ENCODE data around the gene CACNA2D3. TPM values are rescaled to one million over a fixed set of nuclear protein-coding genes. Genes with fewer than 3 reads are reported as not detected.

Gene CACNA2D3
- total and polyA plus RNA-seq, 2 experiments from 2014 or later, result 0.30 to 0.43 TPM

GRCh38 chr3:54713031-54713430 lies 590.7 kb downstream of the CACNA2D3 start:
- no peak for DNase-seq
- no peak overlapping the region for H2AFZ ChIP-seq
- 0% methylated on average over 1 of the region's 1 CpG for WGBS, 2 experiments (ENCODE audit: low coverage in 1 of 2, low lambda C conversion rate in 2 of 2, missing lambda C conversion rate in 2 of 2)

DNA sequence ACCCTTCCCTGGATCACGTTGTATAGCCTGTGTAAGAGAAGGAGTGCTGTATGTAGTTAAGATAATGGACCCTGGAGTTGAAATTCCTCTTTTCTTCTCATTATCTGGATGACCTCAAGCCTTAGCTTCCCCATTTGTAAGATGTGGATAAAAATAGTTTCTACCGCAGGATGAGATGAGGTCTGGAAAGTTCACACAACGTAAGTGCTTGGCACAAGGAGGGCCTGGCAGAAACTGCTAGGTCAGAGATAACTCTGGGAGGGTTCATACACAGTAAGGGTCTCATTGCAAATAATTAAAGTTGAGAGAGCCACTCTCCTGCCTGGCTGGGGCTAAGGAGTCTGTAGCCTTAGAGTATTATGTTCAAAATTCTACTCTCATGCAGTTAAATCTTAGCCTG lies 591.1 kb downstream of the CACNA2D3 start:
- no peaks in the 10 kb centered on the region for H3K27me3 ChIP-seq (replicated peaks; ENCODE audit: insufficient read depth)
- no peak for TF ChIP-seq EZH2phosphoT487 (IDR thresholded peaks at IDR 0.05; ENCODE audit: insufficient read depth, low read depth)
- TF ChIP-seq EZH2 (IDR thresholded peaks at IDR 0.05; ENCODE audit: insufficient read depth, poor library complexity, severe bottlenecking), result no peak

More at GRCh38 chr3:54713031-54713430, 590.7 kb downstream of the CACNA2D3 start:
- no peak overlapping the region for H3K27ac ChIP-seq
- H3K9me2 ChIP-seq (ENCODE audit: insufficient read depth), result no peaks in the 10 kb centered on the region
- no peaks in the 10 kb centered on the region for H4K20me1 ChIP-seq (ENCODE audit: insufficient read depth)
- no peaks in the 10 kb centered on the region for H3K79me2 ChIP-seq (ENCODE audit: insufficient read depth)
- H3K9me3 ChIP-seq (ENCODE audit: low read depth), result no peaks in the 10 kb centered on the region
- H3K4me2 ChIP-seq (ENCODE audit: unreplicated experiment), result no peak overlapping the region
- TF ChIP-seq EZH2 (IDR thresholded peaks at IDR 0.05; ENCODE audit: insufficient read depth, poor library complexity, severe bottlenecking) (no peak), EZH2phosphoT487 (IDR thresholded peaks at IDR 0.05; ENCODE audit: insufficient read depth, low read depth) (no peak)
- in situ Hi-C loops (cut with MboI), result no loop called here
- H3K4me3 ChIP-seq, result no peak overlapping the region
- H3F3A ChIP-seq (ENCODE audit: insufficient read depth), result no peaks in the 10 kb centered on the region
- H3K4me1 ChIP-seq (ENCODE audit: insufficient read depth), result no peaks in the 10 kb centered on the region
- H3K36me3 ChIP-seq (ENCODE audit: low read depth), result no peaks in the 10 kb centered on the region
- no peak overlapping the region for H3K9ac ChIP-seq
- H3K27me3 ChIP-seq (replicated peaks; ENCODE audit: insufficient read depth), result no peaks in the 10 kb centered on the region

GRCh38 chr3:54714035-54714434 lies 591.7 kb downstream of the CACNA2D3 start:
- no peaks in the 10 kb centered on the region for H3K79me2 ChIP-seq (ENCODE audit: insufficient read depth)
- no peaks in the 10 kb centered on the region for H4K20me1 ChIP-seq (ENCODE audit: insufficient read depth)
- H3K4me2 ChIP-seq (ENCODE audit: unreplicated experiment), result no peak overlapping the region
- DNase-seq, result no peak
- no peak overlapping the region for H3K27ac ChIP-seq
- H3F3A ChIP-seq (ENCODE audit: insufficient read depth), result no peaks in the 10 kb centered on the region
- no peak for TF ChIP-seq EZH2 (IDR thresholded peaks at IDR 0.05; ENCODE audit: insufficient read depth, poor library complexity, severe bottlenecking)
- no peak for TF ChIP-seq EZH2phosphoT487 (IDR thresholded peaks at IDR 0.05; ENCODE audit: insufficient read depth, low read depth)
- in situ Hi-C loops (cut with MboI), result no loop called here
- H3K36me3 ChIP-seq (ENCODE audit: low read depth), result no peaks in the 10 kb centered on the region
- no peak overlapping the region for H3K4me3 ChIP-seq
- H3K9ac ChIP-seq, result no peak overlapping the region
- WGBS, 2 experiments (ENCODE audit: low coverage in 1 of 2, low lambda C conversion rate in 2 of 2, missing lambda C conversion rate in 2 of 2), result 34 to 40% methylated on average over 5 of the region's 5 CpGs
- H3K9me3 ChIP-seq (ENCODE audit: low read depth), result no peaks in the 10 kb centered on the region
- no peaks in the 10 kb centered on the region for H3K4me1 ChIP-seq (ENCODE audit: insufficient read depth)
- H2AFZ ChIP-seq, result no peak overlapping the region
- H3K27me3 ChIP-seq (replicated peaks; ENCODE audit: insufficient read depth), result no peaks in the 10 kb centered on the region
- H3K9me2 ChIP-seq (ENCODE audit: insufficient read depth), result no peaks in the 10 kb centered on the region

More for the DNA sequence above, 591.1 kb downstream of the CACNA2D3 start:
- no peaks in the 10 kb centered on the region for H3K4me1 ChIP-seq (ENCODE audit: insufficient read depth)
- no peak overlapping the region for H3K27ac ChIP-seq
- H3K4me3 ChIP-seq, result no peak overlapping the region
- 21 to 26% methylated on average over 3 of the region's 3 CpGs for WGBS, 2 experiments (ENCODE audit: low coverage in 1 of 2, low lambda C conversion rate in 2 of 2, missing lambda C conversion rate in 2 of 2)
- H3K36me3 ChIP-seq (ENCODE audit: low read depth), result no peaks in the 10 kb centered on the region
- H4K20me1 ChIP-seq (ENCODE audit: insufficient read depth), result no peaks in the 10 kb centered on the region
- H3K9me2 ChIP-seq (ENCODE audit: insufficient read depth), result no peaks in the 10 kb centered on the region
- H3K79me2 ChIP-seq (ENCODE audit: insufficient read depth), result no peaks in the 10 kb centered on the region
- no peaks in the 10 kb centered on the region for H3F3A ChIP-seq (ENCODE audit: insufficient read depth)
- no peaks in the 10 kb centered on the region for H3K9me3 ChIP-seq (ENCODE audit: low read depth)
- H3K9ac ChIP-seq, result no peak overlapping the region
- H3K4me2 ChIP-seq (ENCODE audit: unreplicated experiment), result no peak overlapping the region
- in situ Hi-C loops (cut with MboI), result no loop called here
- H2AFZ ChIP-seq, result no peak overlapping the region
- DNase-seq, result no peak

DNA sequence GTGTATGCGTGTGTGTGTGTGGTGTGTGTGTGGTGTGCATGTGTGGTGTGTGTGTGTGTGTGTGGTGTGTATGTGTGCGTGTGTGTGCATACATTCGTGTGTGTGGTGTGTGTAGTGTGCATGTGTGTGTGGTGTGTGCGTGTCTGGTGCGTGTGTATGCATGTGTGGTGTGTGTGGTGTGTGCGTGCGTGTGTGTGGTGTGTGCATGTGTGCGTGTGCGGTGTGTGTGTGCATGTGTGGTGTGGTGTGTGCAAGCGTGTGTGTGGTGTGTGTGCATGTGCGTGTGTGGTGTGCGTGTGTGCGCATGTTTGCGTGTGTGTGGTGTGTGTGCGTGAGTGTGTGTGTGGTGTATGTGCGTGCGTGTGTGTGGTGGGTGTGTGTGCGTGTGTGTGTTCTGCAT lies 595.2 kb downstream of the CACNA2D3 start:
- no peak overlapping the region for H2AFZ ChIP-seq
- no peak overlapping the region for H3K27ac ChIP-seq
- no peaks in the 10 kb centered on the region for H4K20me1 ChIP-seq (ENCODE audit: insufficient read depth)
- H3K9ac ChIP-seq, result no peak overlapping the region
- no peaks in the 10 kb centered on the region for H3F3A ChIP-seq (ENCODE audit: insufficient read depth)
- H3K36me3 ChIP-seq (ENCODE audit: low read depth), result no peaks in the 10 kb centered on the region
- no peaks in the 10 kb centered on the region for H3K4me1 ChIP-seq (ENCODE audit: insufficient read depth)
- H3K4me2 ChIP-seq (ENCODE audit: unreplicated experiment), result no peak overlapping the region
- no peak overlapping the region for H3K4me3 ChIP-seq
- WGBS, 2 experiments (ENCODE audit: low coverage in 1 of 2, low lambda C conversion rate in 2 of 2, missing lambda C conversion rate in 2 of 2), result 74 to 81% methylated on average over 11 to 18 of the region's 18 CpGs
- in situ Hi-C loops (cut with MboI), result no loop called here
- H3K79me2 ChIP-seq (ENCODE audit: insufficient read depth), result no peaks in the 10 kb centered on the region
- no peaks in the 10 kb centered on the region for H3K27me3 ChIP-seq (replicated peaks; ENCODE audit: insufficient read depth)
- no peaks in the 10 kb centered on the region for H3K9me3 ChIP-seq (ENCODE audit: low read depth)
- no peak for DNase-seq
- no peaks in the 10 kb centered on the region for H3K9me2 ChIP-seq (ENCODE audit: insufficient read depth)
- TF ChIP-seq EZH2phosphoT487 (IDR thresholded peaks at IDR 0.05; ENCODE audit: insufficient read depth, low read depth) (no peak), EZH2 (IDR thresholded peaks at IDR 0.05; ENCODE audit: insufficient read depth, poor library complexity, severe bottlenecking) (no peak)

DNA sequence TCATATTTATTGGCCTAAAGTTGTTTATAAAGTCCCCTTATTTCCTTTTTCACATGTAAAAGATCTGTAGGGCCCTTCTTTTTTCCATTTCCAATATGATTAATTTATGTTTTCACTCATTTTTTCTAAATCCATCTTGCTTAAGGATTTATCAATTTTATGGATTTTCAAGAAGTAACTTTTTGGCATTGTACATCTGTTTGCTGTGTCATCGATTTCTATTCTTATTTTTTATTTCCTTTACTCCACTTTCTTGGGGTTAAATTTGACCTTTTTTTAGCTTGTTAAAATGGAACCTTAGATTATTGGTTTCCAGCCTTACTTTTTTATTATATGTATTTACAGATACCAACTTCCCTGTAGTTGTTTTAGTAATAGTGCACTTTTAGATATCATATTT lies 597.6 kb downstream of the CACNA2D3 start:
- 40 to 52% methylated on average over 1 of the region's 1 CpG for WGBS, 2 experiments (ENCODE audit: low coverage in 1 of 2, low lambda C conversion rate in 2 of 2, missing lambda C conversion rate in 2 of 2)
- Histone ChIP-seq H3K9ac (no peak overlapping the region), H3K27ac (no peak overlapping the region), H3K4me1 (ENCODE audit: insufficient read depth) (no peaks in the 10 kb centered on the region), H4K20me1 (ENCODE audit: insufficient read depth) (no peaks in the 10 kb centered on the region), H3K79me2 (ENCODE audit: insufficient read depth) (no peaks in the 10 kb centered on the region), H3K27me3 (replicated peaks; ENCODE audit: insufficient read depth) (no peaks in the 10 kb centered on the region), H2AFZ (no peak overlapping the region), H3K4me3 (no peak overlapping the region), H3K4me2 (ENCODE audit: unreplicated experiment) (no peak overlapping the region), H3K36me3 (ENCODE audit: low read depth) (no peaks in the 10 kb centered on the region), H3F3A (ENCODE audit: insufficient read depth) (no peaks in the 10 kb centered on the region), H3K9me2 (ENCODE audit: insufficient read depth) (no peaks in the 10 kb centered on the region), H3K9me3 (ENCODE audit: low read depth) (no peaks in the 10 kb centered on the region)
- no peak for TF ChIP-seq EZH2 (IDR thresholded peaks at IDR 0.05; ENCODE audit: insufficient read depth, poor library complexity, severe bottlenecking)
- no peak for TF ChIP-seq EZH2phosphoT487 (IDR thresholded peaks at IDR 0.05; ENCODE audit: insufficient read depth, low read depth)
- in situ Hi-C loops (cut with MboI), result no loop called here
- no peak for DNase-seq
